KG1 (cell line): Measurements from ENCODE around the gene AJM1.
"Not testable (repeated sequence)": the region's sequence is repeated elsewhere in the genome, so short reads cannot be mapped to it uniquely, and the experiment has no call there.

ENCODE experiments used
- DNase-seq: peaks from one replicate; lab custom pipeline; 2025; lab: John Stamatoyannopoulos, UW

AJM1 gene

GRCh38 chr9:136856541-136857141, 14.4 kb downstream of the AJM1 start:
- DNase-seq, result no peak

- DNase-seq, result no peak
Observed at GRCh38 chr9:136857166-136857565, 14.9 kb downstream of the AJM1 start.

DNA sequence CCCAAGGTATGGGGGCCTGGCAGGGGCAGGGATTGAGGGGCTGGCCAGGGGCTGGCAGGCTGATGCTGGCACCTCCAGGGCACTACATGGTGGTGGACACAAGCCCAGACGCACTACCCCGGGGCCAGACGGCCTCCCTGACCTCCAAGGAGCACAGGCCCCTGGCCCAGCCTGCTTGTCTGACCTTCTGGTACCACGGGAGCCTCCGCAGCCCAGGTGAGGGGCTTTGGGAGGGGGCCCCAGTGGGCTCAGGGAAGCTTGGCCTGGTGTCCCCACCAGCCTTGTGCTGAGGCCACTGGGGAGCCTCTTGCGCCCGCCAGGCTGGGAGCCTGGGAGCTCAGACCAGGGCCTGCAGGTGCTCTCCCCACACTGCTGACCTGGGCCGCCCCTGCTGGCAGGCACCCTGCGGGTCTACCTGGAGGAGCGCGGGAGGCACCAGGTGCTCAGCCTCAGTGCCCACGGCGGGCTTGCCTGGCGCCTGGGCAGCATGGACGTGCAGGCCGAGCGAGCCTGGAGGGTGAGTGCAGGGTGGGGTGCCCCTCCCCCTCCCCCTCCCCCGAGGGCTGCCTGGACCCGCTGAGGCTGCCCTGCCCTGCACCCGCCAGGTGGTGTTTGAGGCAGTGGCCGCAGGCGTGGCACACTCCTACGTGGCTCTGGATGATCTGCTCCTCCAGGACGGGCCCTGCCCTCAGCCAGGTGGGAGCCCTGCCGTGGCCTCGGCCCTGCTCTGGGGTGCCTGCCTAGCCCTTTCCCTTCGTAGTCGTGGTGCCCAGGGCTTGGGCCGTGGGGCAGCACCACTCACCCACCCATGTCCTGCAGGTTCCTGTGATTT, 15.5 kb downstream of the AJM1 start:
- no peak for DNase-seq

GRCh38 chr9:136858452-136858843, 16.2 kb downstream of the AJM1 start:
- DNase-seq, result no peak

- no peak for DNase-seq
Observed at GRCh38 chr9:136858844-136859757, 16.8 kb downstream of the AJM1 start.

- DNase-seq, result no peak
Observed at GRCh38 chr9:136860529-136860928, 18.3 kb downstream of the AJM1 start.

GRCh38 chr9:136860933-136861873, 18.9 kb downstream of the AJM1 start:
- DNase-seq, result no peak

GRCh38 chr9:136861874-136862457, 19.7 kb downstream of the AJM1 start:
- DNase-seq, result no peak

- DNase-seq, result no peak
Observed at GRCh38 chr9:136862849-136863622, 20.8 kb downstream of the AJM1 start.

DNA sequence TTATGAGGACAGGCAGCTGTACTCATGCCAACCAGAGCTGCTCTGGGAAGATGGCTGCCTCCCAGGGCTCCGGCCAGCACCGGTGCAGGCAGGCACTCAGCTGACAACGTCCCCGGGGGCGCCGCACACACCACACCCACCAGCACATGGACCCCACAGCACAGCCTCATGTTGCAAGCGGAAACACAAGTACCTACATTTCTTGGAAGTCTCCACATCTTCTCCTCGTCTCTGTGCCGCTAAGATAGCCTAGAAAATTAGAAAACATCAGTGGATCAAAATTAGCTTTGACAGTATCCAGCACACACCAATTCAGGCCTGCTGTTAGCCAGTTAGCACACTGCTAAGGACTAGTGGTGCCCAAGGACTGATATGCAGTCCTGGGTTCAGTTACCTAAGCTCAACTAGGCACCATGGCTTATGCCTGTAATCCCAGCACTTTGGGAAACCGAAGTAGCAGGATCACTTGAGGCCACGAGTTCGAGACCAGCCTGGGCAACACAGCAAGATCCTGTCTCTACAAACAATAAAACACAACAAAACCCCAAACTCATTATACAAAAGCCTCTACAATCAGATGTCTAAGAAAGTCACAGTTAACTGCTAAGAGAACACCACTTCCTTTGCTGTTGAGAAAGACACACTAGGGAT, 21.5 kb downstream of the AJM1 start:
- no peak for DNase-seq

DNA sequence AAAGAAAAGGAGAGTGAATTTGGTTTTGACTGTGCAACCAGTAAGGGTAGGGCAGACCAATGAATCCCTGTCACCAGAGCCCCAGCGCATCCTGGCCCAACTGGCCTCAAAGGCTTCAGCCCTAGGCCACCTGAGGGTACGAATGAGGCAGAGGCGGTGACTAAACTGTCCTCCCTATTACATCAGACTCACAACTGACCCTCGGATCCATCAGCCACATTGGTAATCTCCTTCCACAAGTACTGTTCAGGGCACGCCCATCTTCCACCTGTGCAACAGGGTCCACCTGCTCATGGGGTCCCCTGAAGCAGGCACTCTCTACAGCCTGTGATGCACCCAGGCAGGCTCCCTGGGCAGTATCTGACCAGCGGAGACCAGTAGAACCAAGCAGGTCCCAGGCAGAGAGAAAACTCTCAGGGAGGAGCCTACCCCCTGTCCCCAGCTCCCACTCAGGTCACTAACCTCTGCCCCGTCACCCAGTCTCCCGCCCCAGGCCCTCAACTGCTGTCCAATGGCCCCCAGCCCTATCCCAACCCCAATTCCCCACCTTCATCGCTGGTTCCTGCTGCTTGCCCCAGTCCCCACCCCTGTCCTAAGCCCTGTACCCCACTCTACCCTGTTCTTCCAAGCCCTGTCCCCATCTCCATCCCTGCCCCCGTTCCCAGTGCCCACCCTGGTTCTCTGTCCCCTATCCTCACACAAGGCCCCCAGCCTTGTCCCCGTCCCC, 22.9 kb downstream of the AJM1 start:
- DNase-seq, result no peak

- no peak for DNase-seq
Observed at GRCh38 chr9:136865768-136866103, 23.5 kb downstream of the AJM1 start.

DNA sequence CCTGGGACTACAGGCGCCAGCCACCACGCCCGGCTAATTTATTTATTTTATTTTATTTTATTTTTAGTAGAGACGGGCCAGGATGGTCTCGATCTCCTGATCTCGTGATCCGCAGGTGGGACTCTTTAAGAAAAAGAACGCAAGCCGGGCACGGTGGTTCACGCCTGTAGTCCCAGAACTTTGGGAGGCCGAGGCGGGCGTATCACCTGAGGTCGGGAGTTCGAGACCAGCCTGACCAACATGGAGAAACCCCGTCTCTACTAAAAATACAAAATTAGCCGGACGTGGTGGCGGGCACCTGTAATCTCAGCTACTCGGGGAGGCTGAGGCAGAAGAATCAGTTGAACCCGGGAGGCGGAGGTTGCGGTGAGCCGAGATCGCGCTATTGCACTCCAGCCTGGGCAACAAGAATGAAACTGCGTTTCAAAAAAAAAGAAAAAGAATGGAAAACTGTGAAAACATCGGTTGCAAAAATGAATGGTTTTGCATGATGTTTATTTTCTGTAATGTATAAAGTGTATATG, 24.7 kb downstream of the AJM1 start:
- not testable (repeated sequence) for DNase-seq

- DNase-seq, result no peak
Observed at GRCh38 chr9:136867480-136867879, 25.2 kb downstream of the AJM1 start.

DNA sequence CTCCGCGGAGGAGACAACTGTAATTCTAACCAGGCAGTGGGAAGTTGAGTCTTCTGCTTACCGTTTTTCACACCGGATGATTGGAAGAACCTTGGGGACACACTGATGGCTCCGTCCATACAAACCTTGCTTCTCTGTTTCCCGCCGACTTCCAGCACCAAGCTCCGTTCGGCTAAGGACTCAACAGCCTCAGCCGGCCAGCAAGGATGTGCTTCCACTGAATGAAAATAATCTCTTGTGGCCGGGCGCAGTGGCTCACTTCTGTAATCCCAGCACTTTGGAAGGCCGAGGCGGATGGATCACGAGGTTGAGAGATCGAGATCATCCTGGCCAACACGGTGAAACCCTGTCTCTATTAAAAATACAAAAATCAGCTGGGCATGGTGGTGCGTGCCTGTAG, 25.6 kb downstream of the AJM1 start:
- DNase-seq, result no peak

GRCh38 chr9:136868644-136869043, 26.4 kb downstream of the AJM1 start:
- DNase-seq, result no peak

DNA sequence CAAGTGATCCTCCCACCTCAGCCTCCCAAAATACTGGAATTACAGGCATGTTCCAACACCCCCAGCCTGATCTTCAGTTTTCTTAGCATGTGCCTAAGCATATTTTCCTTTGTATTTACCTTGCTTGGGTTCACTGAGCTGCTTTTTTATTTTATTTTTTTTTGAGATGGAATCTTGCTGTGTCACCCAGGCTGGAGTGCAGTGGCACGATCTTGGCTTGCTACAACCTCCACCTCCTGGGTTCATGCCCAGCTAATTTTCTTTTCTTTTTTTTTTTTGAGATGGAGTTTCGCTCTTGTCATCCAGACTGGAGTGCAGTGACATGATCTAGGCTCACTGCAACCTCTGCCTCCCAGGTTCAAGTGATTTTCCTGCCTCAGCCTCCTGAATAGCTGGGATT, 27.3 kb downstream of the AJM1 start:
- DNase-seq, result not testable (repeated sequence)

- DNase-seq, result no peak
Observed at GRCh38 chr9:136875155-136875554, 32.9 kb downstream of the AJM1 start.

GRCh38 chr9:136876476-136876875, 34.2 kb downstream of the AJM1 start:
- DNase-seq, result no peak
